Skeletal muscle tissue (tissue), 4 donors: ENCODE measurements around the gene XRCC5. TPM values are rescaled to one million over a fixed set of nuclear protein-coding genes. Genes with fewer than 3 reads are reported as not detected.
"Not testable (repeated sequence)": the region's sequence is repeated elsewhere in the genome, so short reads cannot be mapped to it uniquely, and the experiment has no call there.

ENCODE experiments used
- H3K27ac ChIP-seq: one replicate; pipeline ENCODE4 v1.7.0; 2013; ENCODE audit warnings: mild to moderate bottlenecking, low read depth, low read length, inconsistent platforms
- H3K27me3 ChIP-seq, 3 donors: one replicate each; pipeline ENCODE4 v1.7.0; 2013; ENCODE audit warnings: low read length in 3 of 3; ENCODE audit not compliant: control insufficient read depth in 3 of 3, insufficient read depth in 3 of 3
- H3K36me3 ChIP-seq, 3 donors: one replicate each; pipeline ENCODE4 v1.7.0; 2013; ENCODE audit warnings: low read length in 3 of 3; ENCODE audit not compliant: control insufficient read depth in 3 of 3, insufficient read depth in 3 of 3
- H3K4me1 ChIP-seq, 3 donors: one replicate each; pipeline ENCODE4 v1.7.0; 2013; ENCODE audit warnings: low read length in 3 of 3, mild to moderate bottlenecking in 3 of 3; ENCODE audit not compliant: control insufficient read depth in 3 of 3, insufficient read depth in 3 of 3
- H3K4me3 ChIP-seq, 3 donors: one replicate each; pipeline ENCODE4 v1.7.0; 2013; ENCODE audit warnings: low read length in 3 of 3
- H3K9ac ChIP-seq, 3 donors: one replicate each; pipeline ENCODE4 v1.7.0; 2013; ENCODE audit warnings: low read length in 3 of 3, mild to moderate bottlenecking in 3 of 3, moderate library complexity in 2 of 3, low read depth in 1 of 3
- H3K9me3 ChIP-seq, 3 donors: one replicate each; pipeline ENCODE4 v1.7.0; 2013; ENCODE audit warnings: low read length in 3 of 3; ENCODE audit not compliant: control insufficient read depth in 3 of 3
- total RNA-seq: library from RNA; depleted of rRNA; stranded (reverse); fragments of >200 nt; gene quantifications from one replicate; pipeline ENCODE4 v1.2.3, GENCODE V29; 2014
- donor health status: Osteomylitis.

The XRCC5 gene
- total RNA-seq, 1 donor from 2014 or later, result 188 TPM

- H3K4me1 ChIP-seq, result no peaks in the 10 kb centered on the region
- H3K9ac ChIP-seq, result no peak overlapping the region
- no peak overlapping the region for H3K27ac ChIP-seq
- peaks cover 37 to 77% (median 66%) of the 10 kb centered on the region in 3 donors for H3K36me3 ChIP-seq
- H3K4me3 ChIP-seq, result no peak overlapping the region
- no peaks in the 10 kb centered on the region for H3K27me3 ChIP-seq
- no peaks in the 10 kb centered on the region for H3K9me3 ChIP-seq
Measured at GRCh38 chr2:216131175-216131926, 22.2 kb downstream of the XRCC5 start.

DNA sequence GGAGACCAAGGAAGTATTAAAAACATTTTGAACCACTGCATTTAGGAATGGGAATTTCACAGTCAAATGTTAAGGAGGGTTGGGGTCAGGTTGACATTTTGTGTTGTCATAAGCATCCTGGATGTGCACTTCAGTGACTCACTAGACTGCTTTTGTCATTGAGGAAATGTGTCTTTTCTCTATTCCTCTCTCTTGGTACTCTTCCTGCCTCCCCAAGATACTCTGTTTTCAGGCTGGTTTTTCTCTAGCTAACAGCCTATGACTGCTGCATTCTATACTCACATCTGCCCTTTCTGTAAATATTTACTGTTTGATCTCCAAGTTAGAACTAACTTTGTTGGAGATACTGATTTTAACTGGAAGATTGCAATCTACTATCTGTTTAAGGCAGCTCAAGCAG, 23.4 kb downstream of the XRCC5 start:
- Histone ChIP-seq H3K9me3 (no peaks in the 10 kb centered on the region), H3K36me3 (peaks cover 35 to 80% (median 66%) of the 10 kb centered on the region in 3 donors), H3K27me3 (no peaks in the 10 kb centered on the region), H3K9ac (no peak overlapping the region), H3K4me3 (no peak overlapping the region), H3K27ac (no peak overlapping the region), H3K4me1 (no peaks in the 10 kb centered on the region)

- Histone ChIP-seq H3K9me3 (no peaks in the 10 kb centered on the region), H3K4me3 (no peak overlapping the region), H3K27me3 (no peaks in the 10 kb centered on the region), H3K36me3 (peaks cover 40 to 80% (median 70%) of the 10 kb centered on the region in 3 donors), H3K9ac (no peak overlapping the region), H3K4me1 (no peaks in the 10 kb centered on the region), H3K27ac (no peak overlapping the region)
Measured at GRCh38 chr2:216133397-216133796, 24.2 kb downstream of the XRCC5 start.

DNA sequence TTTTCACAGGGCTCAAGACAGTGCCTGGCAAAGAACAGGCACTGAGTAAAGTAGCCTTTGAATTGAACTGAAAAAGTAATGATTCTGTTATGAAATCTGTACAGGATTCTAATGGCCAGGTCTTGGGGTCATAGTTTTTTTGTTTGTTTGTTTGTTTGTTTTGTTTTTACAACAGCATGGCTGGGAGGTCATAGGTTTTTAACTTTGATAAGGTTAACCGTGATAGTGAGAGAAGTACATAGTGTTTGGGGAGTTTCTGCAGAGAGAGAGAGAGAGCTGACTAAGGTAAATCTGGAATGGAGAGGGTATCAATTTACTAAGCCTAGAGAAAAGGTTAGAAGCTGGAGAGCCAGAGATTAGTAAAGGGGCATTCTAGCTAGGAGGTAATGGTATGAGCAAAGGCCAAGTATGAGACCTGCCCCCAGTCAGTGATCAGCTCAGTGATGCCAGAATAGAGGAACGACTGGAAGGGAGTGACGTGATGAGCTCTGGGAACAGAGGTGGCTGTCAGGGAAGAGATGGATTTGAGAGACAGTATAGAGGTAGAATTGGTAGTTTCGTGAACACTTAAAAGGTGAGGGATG, 25.9 kb downstream of the XRCC5 start:
- H3K27ac ChIP-seq, result no peak overlapping the region
- no peaks in the 10 kb centered on the region for H3K9me3 ChIP-seq
- H3K9ac ChIP-seq, result no peak overlapping the region
- no peak overlapping the region for H3K4me3 ChIP-seq
- no peaks in the 10 kb centered on the region for H3K27me3 ChIP-seq
- H3K4me1 ChIP-seq, result no peaks in the 10 kb centered on the region
- H3K36me3 ChIP-seq, result peaks cover 45 to 79% (median 74%) of the 10 kb centered on the region in 3 donors

DNA sequence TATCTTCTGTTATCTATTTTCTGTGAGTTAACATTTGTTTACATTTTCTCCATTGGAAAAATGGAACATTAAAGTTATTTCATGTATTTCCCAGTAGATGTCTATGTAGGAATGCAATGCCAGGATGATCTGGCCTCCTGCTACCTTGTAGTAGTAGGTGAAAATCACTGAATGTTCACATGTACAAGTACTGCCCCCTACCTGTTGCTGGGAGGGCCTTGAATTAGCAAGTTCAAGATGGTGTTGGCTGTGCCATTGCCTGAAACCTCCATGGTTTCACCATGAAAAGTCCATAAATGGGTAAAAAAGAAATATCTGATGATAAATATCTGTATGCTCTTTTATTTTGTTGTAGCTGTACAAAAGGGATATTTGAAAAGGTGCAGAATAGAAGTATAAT, 30.7 kb downstream of the XRCC5 start:
- H3K27me3 ChIP-seq, result no peaks in the 10 kb centered on the region
- no peaks in the 10 kb centered on the region for H3K9me3 ChIP-seq
- H3K27ac ChIP-seq, result no peak overlapping the region
- no peak overlapping the region for H3K4me3 ChIP-seq
- H3K36me3 ChIP-seq, result peaks cover 32 to 80% (median 78%) of the 10 kb centered on the region in 3 donors
- no peaks in the 10 kb centered on the region for H3K4me1 ChIP-seq
- no peak overlapping the region for H3K9ac ChIP-seq

DNA sequence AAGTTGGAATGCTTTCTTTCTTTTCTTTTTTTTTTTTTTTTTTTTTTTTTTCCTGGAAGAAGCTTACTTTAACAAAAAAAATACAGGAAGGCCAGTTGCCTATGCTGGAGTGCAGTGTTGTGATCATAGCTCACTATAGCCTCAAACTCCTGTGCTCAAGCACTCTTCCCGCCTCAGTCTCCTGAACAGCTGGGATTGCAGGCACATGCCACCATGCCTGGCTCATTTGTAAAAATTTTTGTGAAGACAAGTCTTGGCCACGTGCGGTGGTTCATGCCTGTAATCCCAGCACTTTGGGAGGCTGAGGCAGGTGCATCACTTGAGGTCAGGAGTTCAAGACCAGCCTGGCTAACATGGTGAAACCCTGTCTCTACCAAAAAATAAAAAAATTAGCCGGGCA, 32.4 kb downstream of the XRCC5 start:
- not testable (repeated sequence) for H3K9ac ChIP-seq

DNA sequence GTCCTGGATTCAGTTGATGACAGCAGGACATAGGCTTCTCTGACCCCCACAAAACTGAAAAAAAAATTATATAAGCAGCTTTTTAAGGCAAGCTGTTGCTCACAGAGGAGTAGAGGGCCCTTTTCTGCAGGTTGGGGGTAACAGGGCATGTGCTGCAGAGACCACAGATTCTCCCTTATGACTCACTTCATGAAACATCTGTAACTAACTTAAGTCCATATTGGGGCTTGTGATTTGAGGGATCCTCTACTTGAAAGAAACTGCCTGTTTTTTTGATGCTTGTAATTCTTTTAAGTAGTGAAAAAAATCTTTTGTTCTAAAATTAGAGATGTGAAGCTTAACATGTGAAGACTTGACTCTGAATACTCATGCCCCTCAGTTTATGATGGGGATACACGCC, 33.4 kb downstream of the XRCC5 start:
- Histone ChIP-seq H3K4me1 (peaks cover 0 to 3% (median 0%) of the 10 kb centered on the region in 3 donors), H3K27me3 (no peaks in the 10 kb centered on the region), H3K36me3 (peaks cover 35 to 75% (median 71%) of the 10 kb centered on the region in 3 donors), H3K27ac (no peak overlapping the region), H3K4me3 (no peak overlapping the region), H3K9me3 (no peaks in the 10 kb centered on the region), H3K9ac (no peak overlapping the region)

More for the DNA sequence above, 32.4 kb downstream of the XRCC5 start:
- H3K4me1 ChIP-seq, H3K27ac ChIP-seq, H3K27me3 ChIP-seq, H3K4me3 ChIP-seq, H3K9me3 ChIP-seq: not testable (repeated sequence)
- H3K36me3 ChIP-seq, result peaks cover 32 to 77% (median 75%) of the 10 kb centered on the region in 3 donors

DNA sequence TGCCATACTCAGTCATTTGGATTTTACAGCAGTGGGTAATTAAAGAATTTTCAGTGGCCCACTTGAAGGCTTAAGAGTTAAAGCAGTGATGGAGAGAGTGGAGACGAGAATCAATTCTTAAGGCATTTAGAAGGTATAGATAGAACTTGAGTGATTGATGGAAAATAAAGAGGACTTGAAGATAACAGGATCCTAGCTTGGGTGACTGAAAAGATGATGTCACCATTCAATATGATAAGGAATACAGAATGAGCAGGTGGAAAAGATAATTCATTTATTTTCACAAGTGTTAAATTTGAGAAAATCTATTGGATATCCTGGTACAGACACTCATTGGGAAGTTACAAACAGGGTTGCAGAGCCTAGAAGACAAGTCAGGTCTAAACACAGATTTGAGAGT, 35.2 kb downstream of the XRCC5 start:
- no peak overlapping the region for H3K9ac ChIP-seq
- H3K4me1 ChIP-seq, result peaks cover 0 to 3% (median 0%) of the 10 kb centered on the region in 3 donors
- H3K4me3 ChIP-seq, result no peak overlapping the region
- no peaks in the 10 kb centered on the region for H3K9me3 ChIP-seq
- peaks cover 22 to 68% (median 66%) of the 10 kb centered on the region in 3 donors for H3K36me3 ChIP-seq
- H3K27ac ChIP-seq, result no peak overlapping the region
- no peaks in the 10 kb centered on the region for H3K27me3 ChIP-seq

- Histone ChIP-seq H3K4me1 (peaks cover 0 to 3% (median 0%) of the 10 kb centered on the region in 3 donors), H3K27ac (no peak overlapping the region), H3K27me3 (no peaks in the 10 kb centered on the region), H3K9me3 (no peaks in the 10 kb centered on the region), H3K9ac (no peak overlapping the region), H3K36me3 (peaks cover 24 to 67% (median 67%) of the 10 kb centered on the region in 3 donors), H3K4me3 (no peak overlapping the region)
Measured at GRCh38 chr2:216144857-216145256, 35.7 kb downstream of the XRCC5 start.

DNA sequence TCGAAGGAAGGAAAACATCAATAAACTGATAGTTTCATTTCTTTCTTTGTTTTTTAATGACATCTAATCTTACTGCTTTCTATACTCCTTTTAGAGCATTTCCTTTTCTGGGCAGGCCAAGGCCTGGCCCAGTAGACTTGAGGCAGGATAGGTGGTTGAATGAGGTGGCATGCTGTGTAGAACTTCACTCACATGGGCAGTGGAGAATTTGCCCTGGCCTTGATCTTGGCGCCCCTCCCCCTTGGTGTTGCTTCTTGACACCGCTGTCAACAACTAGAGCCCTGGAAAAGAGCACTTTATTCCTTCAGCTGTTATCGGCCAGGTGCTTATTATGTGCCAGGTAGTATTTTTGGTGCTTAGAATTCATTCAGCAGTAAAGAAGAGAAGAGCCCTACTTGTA, 37.4 kb downstream of the XRCC5 start:
- no peaks in the 10 kb centered on the region for H3K9me3 ChIP-seq
- H3K4me3 ChIP-seq, result no peak overlapping the region
- peaks cover 25 to 65% (median 57%) of the 10 kb centered on the region in 3 donors for H3K36me3 ChIP-seq
- H3K9ac ChIP-seq, result no peak overlapping the region
- no peak overlapping the region for H3K27ac ChIP-seq
- H3K27me3 ChIP-seq, result no peaks in the 10 kb centered on the region
- H3K4me1 ChIP-seq, result peaks cover 0 to 3% (median 0%) of the 10 kb centered on the region in 3 donors
